ENCODE results near the gene TRIM36. TPM values are rescaled to one million over a fixed set of nuclear protein-coding genes. Genes with fewer than 3 reads are reported as not detected.

TRIM36 gene
- total and polyA plus RNA-seq, 2 of the 8 experiments (the other 6 are each of a cell fraction or from before 2014, with no cell fraction given), result 8.5 to 14.1 TPM

DNA sequence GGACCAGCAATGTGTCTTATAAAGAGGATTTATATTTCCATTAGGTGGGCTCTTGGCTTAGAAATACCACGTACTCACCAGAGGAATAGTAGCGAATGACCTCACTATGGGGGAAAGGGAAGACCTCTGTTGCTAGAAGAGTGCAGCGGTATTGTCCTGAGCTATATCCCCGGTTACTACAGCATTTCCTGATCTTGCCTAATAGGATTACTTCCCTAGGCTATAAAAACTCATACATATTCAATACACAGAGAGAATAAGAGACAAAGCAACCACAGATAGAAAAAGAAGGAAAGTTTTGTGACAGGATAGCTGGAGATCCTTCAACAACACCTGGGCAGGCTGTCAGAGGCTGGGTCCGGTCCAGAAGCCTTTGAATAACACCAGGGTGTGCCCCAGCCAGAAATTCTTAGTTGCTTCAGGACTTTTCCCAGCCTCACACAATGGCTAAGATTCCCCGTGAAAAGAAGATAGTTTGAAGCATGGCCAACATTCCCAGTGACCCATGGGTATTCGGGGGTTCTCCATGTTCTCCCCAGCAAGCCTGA is 85.4 kb downstream of the TRIM36 start:
- Histone ChIP-seq H3K18ac (ENCODE audit: extremely low read depth, low read length) (no peak overlapping the region), H3K9me3 (ENCODE audit: insufficient read depth in 2 of 2, low read depth in 1 of 2, low read length in 1 of 2) (no peaks in the 10 kb centered on the region), H4K91ac (replicated peaks; ENCODE audit: insufficient read length, low read length) (no peak overlapping the region), H3K4ac (replicated peaks; ENCODE audit: insufficient read length, low read depth, low read length) (no peak overlapping the region), H2AK5ac (ENCODE audit: low read depth, low read length) (no peak overlapping the region), H4K5ac (ENCODE audit: insufficient read length, low read depth, low read length) (no peak overlapping the region), H2BK12ac (ENCODE audit: low read depth, low read length) (no peak overlapping the region), H3K27ac (ENCODE audit: low read depth, low read length) (no peak overlapping the region), H2BK20ac (ENCODE audit: low read length) (no peak overlapping the region), H2AFZ (ENCODE audit: low read length) (no peak overlapping the region), H3K4me1 (replicated peaks in 1 of 4; ENCODE audit: control insufficient read depth in 3 of 4, insufficient read depth in 4 of 4, low read length in 3 of 4) (peaks cover 0 to 2% (median 0%) of the 10 kb centered on the region in 4 experiments; a peak in 1 of 7 replicates), H3K23me2 (ENCODE audit: low read depth, low read length) (no peaks in the 10 kb centered on the region), H3K14ac (ENCODE audit: insufficient read length) (no peak overlapping the region), H4K8ac (ENCODE audit: extremely low read depth, insufficient read depth, low read length) (no peak overlapping the region), H4K20me1 (replicated peaks in 1 of 2; ENCODE audit: control insufficient read depth in 1 of 2, insufficient read depth in 2 of 2, low read length in 2 of 2) (no peaks in the 10 kb centered on the region), H3K79me2 (ENCODE audit: control insufficient read depth in 1 of 2, insufficient read depth in 2 of 2, low read length in 2 of 2) (no peaks in the 10 kb centered on the region), H3K27me3 (replicated peaks in 1 of 4; ENCODE audit: control insufficient read depth in 3 of 4, extremely low read depth in 1 of 4, insufficient read depth in 3 of 4, low read length in 3 of 4) (no peaks in the 10 kb centered on the region), H3K79me1 (ENCODE audit: low read depth, low read length) (no peaks in the 10 kb centered on the region), H3K9ac (replicated peaks in 1 of 4; ENCODE audit: extremely low read depth in 1 of 4, low read depth in 3 of 4, low read length in 3 of 4) (no peak overlapping the region), H2BK5ac (ENCODE audit: low read depth, low read length) (no peak overlapping the region), H3K36me3 (ENCODE audit: control insufficient read depth in 2 of 4, insufficient read depth in 4 of 4, low read length in 3 of 4) (no peaks in the 10 kb centered on the region), H2BK15ac (ENCODE audit: low read length) (no peak overlapping the region), H3K4me3 (ENCODE audit: extremely low read depth in 1 of 4, insufficient read depth in 2 of 4, low read depth in 3 of 4, low read length in 4 of 4) (no peak overlapping the region), H3K23ac (ENCODE audit: insufficient read length) (no peak overlapping the region), H2BK120ac (replicated peaks; ENCODE audit: low read depth, low read length) (no peak overlapping the region), H3K4me2 (ENCODE audit: insufficient read depth in 1 of 2, low read depth in 2 of 2, low read length in 2 of 2) (no peak overlapping the region), H3K56ac (replicated peaks; ENCODE audit: insufficient read length, low read depth, low read length) (no peak overlapping the region)
- 93% methylated on average over 7 of the region's 7 CpGs; no CpG with 5 or more reads in 1 of the 2 experiments for WGBS, 2 experiments (ENCODE audit: extremely low coverage in 1 of 2, insufficient coverage in 1 of 2, insufficient read length in 1 of 2, insufficient replicate concordance in 2 of 2, low coverage in 1 of 2, low lambda C conversion rate in 2 of 2, missing lambda C conversion rate in 1 of 2)
- DNase-seq (ENCODE audit: low read depth in 1 of 2, low spot score in 2 of 2) (no peak), FAIRE-seq (no peak)
- CTCF ChIA-PET (ENCODE audit: partially characterized antibody), result interaction anchor here (0.6 to 2.4 kb wide), 4 partner anchors 15 to 293 kb away, joined by 3 to 14 read pairs (median 3); no protein-coding TSS in a partner anchor
- POLR2A ChIA-PET (ENCODE audit: partially characterized antibody), result no interaction called here
- TF ChIP-seq CHD2 (IDR thresholded peaks at IDR 0.05; ENCODE audit: low read length) (no peak), POLR2AphosphoS5 (IDR thresholded peaks at IDR 0.05; ENCODE audit: low read depth, low read length) (no peak), FOSL1 (IDR thresholded peaks at IDR 0.05; ENCODE audit: insufficient read depth, low read depth, low read length) (no peak), ASH2L (IDR thresholded peaks at IDR 0.05; ENCODE audit: low read length) (no peak), YY1 (IDR thresholded peaks at IDR 0.05; ENCODE audit: low read depth, low read length) (no peak), PHF8 (conservative IDR thresholded peaks at IDR 0.05; ENCODE audit: low read depth, low read length) (no peak), TAF7 (optimal IDR thresholded peaks at IDR 0.05; ENCODE audit: borderline replicate concordance, low read depth, low read length) (no peak), SIX5 (IDR thresholded peaks at IDR 0.05; ENCODE audit: low read depth, low read length) (no peak), SRF (IDR thresholded peaks at IDR 0.05; ENCODE audit: low read depth, low read length) (no peak)
- TF ChIP-seq, protein P1, sequence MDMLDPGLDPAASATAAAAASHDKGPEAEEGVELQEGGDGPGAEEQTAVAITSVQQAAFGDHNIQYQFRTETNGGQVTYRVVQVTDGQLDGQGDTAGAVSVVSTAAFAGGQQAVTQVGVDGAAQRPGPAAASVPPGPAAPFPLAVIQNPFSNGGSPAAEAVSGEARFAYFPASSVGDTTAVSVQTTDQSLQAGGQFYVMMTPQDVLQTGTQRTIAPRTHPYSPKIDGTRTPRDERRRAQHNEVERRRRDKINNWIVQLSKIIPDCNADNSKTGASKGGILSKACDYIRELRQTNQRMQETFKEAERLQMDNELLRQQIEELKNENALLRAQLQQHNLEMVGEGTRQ (IDR thresholded peaks at IDR 0.05; ENCODE audit: low read length), result no peak
- TF ChIP-seq, protein P2, sequence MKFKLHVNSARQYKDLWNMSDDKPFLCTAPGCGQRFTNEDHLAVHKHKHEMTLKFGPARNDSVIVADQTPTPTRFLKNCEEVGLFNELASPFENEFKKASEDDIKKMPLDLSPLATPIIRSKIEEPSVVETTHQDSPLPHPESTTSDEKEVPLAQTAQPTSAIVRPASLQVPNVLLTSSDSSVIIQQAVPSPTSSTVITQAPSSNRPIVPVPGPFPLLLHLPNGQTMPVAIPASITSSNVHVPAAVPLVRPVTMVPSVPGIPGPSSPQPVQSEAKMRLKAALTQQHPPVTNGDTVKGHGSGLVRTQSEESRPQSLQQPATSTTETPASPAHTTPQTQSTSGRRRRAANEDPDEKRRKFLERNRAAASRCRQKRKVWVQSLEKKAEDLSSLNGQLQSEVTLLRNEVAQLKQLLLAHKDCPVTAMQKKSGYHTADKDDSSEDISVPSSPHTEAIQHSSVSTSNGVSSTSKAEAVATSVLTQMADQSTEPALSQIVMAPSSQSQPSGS (IDR thresholded peaks at IDR 0.05; ENCODE audit: low read length), result no peak
